Caco-2 (cell line): ENCODE results near the gene RAB9A. TPM values are rescaled to one million over a fixed set of nuclear protein-coding genes. Genes with fewer than 3 reads are reported as not detected.

Experiments used
- BruUV-seq: library from RNA; stranded (reverse); fragments of 400-500 nt; replicated peaks from 2 replicates; lab custom pipeline; 2021; lab: Mats Ljungman, UMichigan
- CTCF ChIA-PET: fragments of 300-600 bp; sonication (Branson Sonifier 250); formaldehyde crosslinking; loops from one replicate; lab custom pipeline; 2022; ENCODE audit warnings: antibody characterized with exemption; lab: Charles Lee
- POLR2A ChIA-PET: fragments of 300-600 bp; sonication (Branson Sonifier 250); formaldehyde crosslinking; loops from one replicate; lab custom pipeline; 2022; ENCODE audit warnings: antibody characterized with exemption; lab: Charles Lee
- DNase-seq, 2 experiments: peaks; one replicate each; pipeline versions ENCODE4 v3.0.0 to v3.0.0-alpha.2; 2020 to 2022
- H3K27me3 ChIP-seq: replicated peaks from 2 replicates; pipeline ENCODE4 v1.6.0; 2011; ENCODE audit warnings: low read length; ENCODE audit not compliant: control insufficient read depth, insufficient read depth
- H3K36me3 ChIP-seq: 2 replicates; pipeline ENCODE4 v1.5.1; 2011; ENCODE audit warnings: low read length; ENCODE audit not compliant: control insufficient read depth, insufficient read depth
- H3K4me1 ChIP-seq: fragments of 250-450 bp; sonication (Bioruptor Pico); 2 replicates; pipeline ENCODE4 v1.5.1; 2020; ENCODE audit warnings: mild to moderate bottlenecking
- H3K4me3 ChIP-seq: 2 replicates; pipeline ENCODE4 v1.5.1; 2011; ENCODE audit warnings: low read depth, mild to moderate bottlenecking, control low read depth, low read length
- H3K9me3 ChIP-seq: fragments of 250-450 bp; sonication (Bioruptor Pico); 2 replicates; pipeline ENCODE4 v1.5.1; 2020; ENCODE audit warnings: mild to moderate bottlenecking, moderate library complexity
- H3K27ac Mint-ChIP-seq: one replicate; pipeline ENCODE4 v1.8.0; 2022; ENCODE audit warnings: mixed read lengths; ENCODE audit not compliant: unreplicated experiment
- H3K27me3 Mint-ChIP-seq: one replicate; pipeline ENCODE4 v1.8.0; 2022; ENCODE audit warnings: mixed read lengths; ENCODE audit not compliant: insufficient read depth, unreplicated experiment
- H3K36me3 Mint-ChIP-seq: one replicate; pipeline ENCODE4 v1.8.0; 2022; ENCODE audit warnings: mild to moderate bottlenecking, mixed read lengths; ENCODE audit not compliant: insufficient read depth, unreplicated experiment
- H3K4me1 Mint-ChIP-seq: one replicate; pipeline ENCODE4 v1.8.0; 2022; ENCODE audit warnings: low read depth, mixed read lengths; ENCODE audit not compliant: unreplicated experiment
- H3K4me3 Mint-ChIP-seq: one replicate; pipeline ENCODE4 v1.8.0; 2022; ENCODE audit warnings: mild to moderate bottlenecking, moderate library complexity, mixed read lengths; ENCODE audit not compliant: unreplicated experiment
- H3K9me3 Mint-ChIP-seq: one replicate; pipeline ENCODE4 v1.8.0; 2022; ENCODE audit warnings: mixed read lengths; ENCODE audit not compliant: unreplicated experiment
- CTCF ChIP-seq, 2 experiments: fragments of 200-600 bp in 1 of 2; IDR thresholded peaks; 1 replicate in 1 of 2; 2 replicates in 1 of 2; pipeline versions ENCODE4 v1.5.1 to v1.8.0; 2011 to 2022; ENCODE audit warnings: antibody characterized with exemption in 1 of 2, control low read depth in 1 of 2, inconsistent platforms in 1 of 2, low read depth in 1 of 2, low read length in 1 of 2, mild to moderate bottlenecking in 1 of 2, moderate library complexity in 1 of 2; ENCODE audit not compliant: insufficient read depth in 1 of 2, severe bottlenecking in 1 of 2, unreplicated experiment in 1 of 2
- intact Hi-C: fragments of 100-400 bp; cut with micrococcal nuclease; formaldehyde crosslinking; loops from one replicate; pipeline ENCODE4 v1.10.0; 2022; ENCODE audit not compliant: unreplicated experiment
- total RNA-seq: library from RNA; stranded (reverse); gene quantifications from 2 replicates; pipeline ENCODE4 v1.2.3, GENCODE V29; 2022

RAB9A gene
- total RNA-seq, 1 experiment from 2014 or later, result 22.9 TPM

GRCh38 chrX:13690836-13691235 lies 1.9 kb downstream of the RAB9A start:
- DNase-seq, result no peak
- Mint-ChIP-seq H3K36me3 (peaks cover 32% of the 10 kb centered on the region), H3K4me3 (peak overlapping the region; percentile 84), H3K27ac (peak overlapping the region; percentile 86), H3K27me3 (no peaks in the 10 kb centered on the region), H3K4me1 (peaks cover 21% of the 10 kb centered on the region), H3K9me3 (no peaks in the 10 kb centered on the region)
- POLR2A ChIA-PET, result no interaction called here
- no TSS peak for BruUV-seq
- Histone ChIP-seq H3K9me3 (no peaks in the 10 kb centered on the region), H3K4me3 (no peak overlapping the region), H3K27me3 (no peaks in the 10 kb centered on the region), H3K36me3 (no peaks in the 10 kb centered on the region), H3K4me1 (no peaks in the 10 kb centered on the region; the same call in 1 of the 2 replicates)
- intact Hi-C loops, result loop anchor here (1.0 kb wide), 1 partner anchor 33 kb away; no protein-coding TSS in a partner anchor
- CTCF ChIA-PET, result no interaction called here
- TF ChIP-seq CTCF (IDR thresholded peaks at IDR 0.05; ENCODE audit: insufficient read depth in 1 of 2, low read depth in 1 of 2, low read length in 1 of 2, severe bottlenecking in 1 of 2, unreplicated experiment in 1 of 2), result peak in 1 of 2 experiments; percentile 14

DNA sequence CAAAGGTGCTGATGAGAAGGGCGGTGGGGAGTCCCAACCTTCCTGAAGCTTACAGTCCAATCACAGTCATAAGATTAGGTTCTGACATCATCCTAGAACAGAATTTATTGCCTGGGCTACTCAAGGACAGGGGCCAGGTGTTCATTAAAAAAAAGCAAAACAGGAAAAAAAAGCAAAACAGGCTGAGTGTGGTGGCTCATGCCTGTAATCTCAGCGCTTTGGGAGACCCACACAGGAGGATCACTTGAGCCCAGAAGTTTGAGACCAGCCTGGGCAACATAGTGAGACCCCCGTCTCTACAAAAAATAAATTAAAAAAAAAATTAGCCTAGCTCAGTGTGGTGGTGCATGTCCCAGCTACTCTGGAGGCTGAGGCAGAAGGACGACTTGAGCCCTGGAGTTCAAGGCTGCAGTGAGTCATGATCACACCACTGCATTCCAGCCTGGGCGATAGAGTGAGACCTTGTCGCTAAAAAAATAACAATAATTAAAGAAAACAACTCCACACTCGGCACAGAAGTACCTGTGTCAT lies 3.0 kb downstream of the RAB9A start:
- no peaks in the 10 kb centered on the region for H3K9me3 Mint-ChIP-seq
- POLR2A ChIA-PET, result no interaction called here

DNA sequence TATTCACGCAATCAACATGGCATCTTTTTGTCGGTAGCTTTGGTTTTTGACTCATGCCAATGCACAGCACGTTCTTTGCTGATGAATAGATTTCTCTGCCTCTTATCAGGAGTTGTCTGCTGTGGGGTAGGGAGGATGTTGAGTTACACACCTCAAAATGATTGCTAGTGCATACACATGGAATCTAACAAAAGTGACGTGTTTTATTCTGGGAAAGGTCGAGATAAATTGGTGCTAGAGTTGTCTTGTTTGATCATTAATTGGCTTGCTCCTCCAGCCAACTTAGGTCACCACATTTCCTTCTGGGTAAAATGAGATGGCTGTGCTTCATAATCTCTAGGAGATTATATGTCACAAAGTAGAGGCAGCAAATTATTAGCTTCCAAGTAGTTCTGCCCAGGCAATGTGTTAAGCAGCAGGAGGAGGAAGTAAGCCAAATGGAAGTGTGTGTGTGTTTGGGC lies 3.9 kb downstream of the RAB9A start:
- no peak for DNase-seq
- H3K4me1 ChIP-seq, result no peaks in the 10 kb centered on the region; the same call in 1 of the 2 replicates
- H3K27me3 ChIP-seq, result no peaks in the 10 kb centered on the region
- peak overlapping the region; percentile 74 for H3K27ac Mint-ChIP-seq
- no peaks in the 10 kb centered on the region for H3K27me3 Mint-ChIP-seq
- TF ChIP-seq CTCF (IDR thresholded peaks at IDR 0.05; ENCODE audit: insufficient read depth in 1 of 2, low read depth in 1 of 2, low read length in 1 of 2, severe bottlenecking in 1 of 2, unreplicated experiment in 1 of 2), result no peak
- intact Hi-C loops, result no loop called here
- peaks cover 32% of the 10 kb centered on the region for H3K36me3 Mint-ChIP-seq
- peak overlapping the region; percentile 52 for H3K4me3 Mint-ChIP-seq
- no peaks in the 10 kb centered on the region for H3K9me3 ChIP-seq
- BruUV-seq, result no TSS peak
- H3K36me3 ChIP-seq, result no peaks in the 10 kb centered on the region
- H3K4me3 ChIP-seq, result no peak overlapping the region
- no peaks in the 10 kb centered on the region for H3K9me3 Mint-ChIP-seq
- ChIA-PET POLR2A (no interaction called here), CTCF (no interaction called here)
- H3K4me1 Mint-ChIP-seq, result peaks cover 27% of the 10 kb centered on the region

More for the DNA sequence above, 3.0 kb downstream of the RAB9A start:
- no peaks in the 10 kb centered on the region for H3K9me3 ChIP-seq
- BruUV-seq, result no TSS peak
- CTCF ChIA-PET, result no interaction called here
- Mint-ChIP-seq H3K4me3 (no peak overlapping the region), H3K27ac (no peak overlapping the region), H3K36me3 (peaks cover 32% of the 10 kb centered on the region), H3K4me1 (peaks cover 27% of the 10 kb centered on the region), H3K27me3 (no peaks in the 10 kb centered on the region)
- no peaks in the 10 kb centered on the region; the same call in 1 of the 2 replicates for H3K4me1 ChIP-seq
- H3K27me3 ChIP-seq, result no peaks in the 10 kb centered on the region
- no peak for TF ChIP-seq CTCF (IDR thresholded peaks at IDR 0.05; ENCODE audit: insufficient read depth in 1 of 2, low read depth in 1 of 2, low read length in 1 of 2, severe bottlenecking in 1 of 2, unreplicated experiment in 1 of 2)
- no peak for DNase-seq
- H3K36me3 ChIP-seq, result no peaks in the 10 kb centered on the region
- no peak overlapping the region for H3K4me3 ChIP-seq
- intact Hi-C loops, result no loop called here
